ENCODE results near the gene FHOD3.

FHOD3 gene

GRCh38 chr18:36387310-36387709 is 89.8 kb downstream of the FHOD3 start:
- DNase-seq: no peak

GRCh38 chr18:36388310-36388709 is 90.8 kb downstream of the FHOD3 start:
- DNase-seq: no peak

DNA sequence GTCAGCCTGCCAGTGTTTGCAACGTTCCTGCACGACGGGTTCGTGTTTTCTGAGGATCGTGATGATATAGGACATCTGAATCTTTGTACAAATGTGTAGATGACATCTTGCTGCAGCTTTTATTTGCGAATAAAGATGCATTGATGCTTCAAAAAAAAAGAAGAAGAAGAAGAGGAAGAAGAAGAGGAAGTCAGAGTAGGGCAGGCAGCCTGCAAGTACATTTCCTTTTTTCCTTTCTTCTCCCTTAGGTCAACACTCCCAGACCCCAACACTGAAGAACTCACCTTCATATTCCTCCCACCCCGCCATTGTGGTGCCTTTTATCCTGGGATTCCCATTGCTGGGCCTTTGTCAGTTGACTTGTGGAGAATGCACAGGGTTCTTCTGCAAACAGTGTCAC is 91.5 kb downstream of the FHOD3 start:
- no peak for DNase-seq

DNA sequence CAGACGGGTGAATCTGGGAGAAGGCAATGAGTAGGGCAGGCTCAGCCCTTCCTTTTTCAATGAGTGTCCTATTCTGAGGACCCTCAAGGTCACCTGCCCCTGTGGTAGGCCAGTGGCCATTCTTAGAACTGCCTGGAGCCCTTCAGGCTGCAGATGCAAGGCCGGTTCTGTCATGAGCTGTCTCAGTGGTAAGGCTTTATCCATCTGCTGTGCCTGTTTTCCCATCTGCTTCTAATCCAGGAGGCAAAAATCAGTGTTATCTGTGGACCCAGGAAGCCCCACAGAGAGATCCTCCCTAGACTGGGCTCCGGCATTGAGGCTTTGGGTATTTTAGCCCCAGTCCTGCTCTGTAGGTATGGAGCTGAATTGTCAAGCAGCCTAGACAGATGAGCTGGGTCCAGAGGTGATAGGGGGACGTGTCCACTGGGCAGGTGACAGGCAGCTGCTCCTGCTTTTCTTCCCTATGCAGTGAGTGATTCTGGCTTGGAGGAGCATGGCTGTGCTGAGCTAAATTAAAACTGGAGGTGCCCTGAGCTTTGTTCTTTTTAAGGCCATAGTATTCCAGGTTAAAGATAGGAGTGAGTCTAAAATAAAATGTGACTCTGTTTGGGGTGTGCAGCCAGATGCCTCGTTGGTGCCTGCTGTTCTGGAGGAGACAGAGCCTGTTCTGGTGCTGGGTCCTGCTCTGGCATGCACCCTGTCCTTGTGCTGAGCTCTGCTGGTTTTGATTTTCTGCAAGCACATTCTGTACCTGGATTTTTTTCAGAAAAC is 92.5 kb downstream of the FHOD3 start:
- no peak for DNase-seq

DNA sequence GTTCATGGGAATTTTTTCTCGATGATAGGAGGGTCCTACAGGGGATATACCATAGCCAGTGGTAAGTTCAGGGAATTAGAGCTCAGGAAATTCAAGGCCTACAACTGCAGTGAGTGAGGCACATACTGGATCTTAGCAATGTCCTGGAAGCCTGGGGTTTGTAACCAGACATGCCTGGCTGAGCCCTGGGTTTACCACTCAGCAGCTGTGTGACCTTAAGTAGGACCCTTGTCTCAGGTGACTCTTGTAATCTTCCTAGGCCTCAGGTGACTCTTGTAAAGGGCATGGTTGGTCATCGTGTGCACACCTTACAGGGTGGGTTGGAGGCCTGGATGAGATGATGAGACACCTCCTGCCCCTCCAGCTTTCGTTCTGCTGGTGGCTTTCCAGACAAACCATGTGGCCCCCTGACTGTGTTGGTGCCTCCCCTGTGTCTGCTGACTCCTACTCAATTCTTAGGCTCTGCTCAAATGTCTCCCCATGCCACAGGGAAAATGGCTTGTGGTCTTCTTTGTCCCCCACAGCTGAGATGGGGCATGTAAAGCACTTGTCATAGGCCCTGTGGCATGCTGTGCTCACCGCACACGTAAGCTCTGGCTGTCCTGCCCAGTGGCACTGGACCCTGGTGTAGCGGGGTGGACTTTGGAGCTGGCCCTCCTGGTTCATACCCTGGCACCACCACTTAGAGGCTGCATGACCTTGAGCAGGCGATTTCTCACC is 94.1 kb downstream of the FHOD3 start:
- DNase-seq: no peak

DNA sequence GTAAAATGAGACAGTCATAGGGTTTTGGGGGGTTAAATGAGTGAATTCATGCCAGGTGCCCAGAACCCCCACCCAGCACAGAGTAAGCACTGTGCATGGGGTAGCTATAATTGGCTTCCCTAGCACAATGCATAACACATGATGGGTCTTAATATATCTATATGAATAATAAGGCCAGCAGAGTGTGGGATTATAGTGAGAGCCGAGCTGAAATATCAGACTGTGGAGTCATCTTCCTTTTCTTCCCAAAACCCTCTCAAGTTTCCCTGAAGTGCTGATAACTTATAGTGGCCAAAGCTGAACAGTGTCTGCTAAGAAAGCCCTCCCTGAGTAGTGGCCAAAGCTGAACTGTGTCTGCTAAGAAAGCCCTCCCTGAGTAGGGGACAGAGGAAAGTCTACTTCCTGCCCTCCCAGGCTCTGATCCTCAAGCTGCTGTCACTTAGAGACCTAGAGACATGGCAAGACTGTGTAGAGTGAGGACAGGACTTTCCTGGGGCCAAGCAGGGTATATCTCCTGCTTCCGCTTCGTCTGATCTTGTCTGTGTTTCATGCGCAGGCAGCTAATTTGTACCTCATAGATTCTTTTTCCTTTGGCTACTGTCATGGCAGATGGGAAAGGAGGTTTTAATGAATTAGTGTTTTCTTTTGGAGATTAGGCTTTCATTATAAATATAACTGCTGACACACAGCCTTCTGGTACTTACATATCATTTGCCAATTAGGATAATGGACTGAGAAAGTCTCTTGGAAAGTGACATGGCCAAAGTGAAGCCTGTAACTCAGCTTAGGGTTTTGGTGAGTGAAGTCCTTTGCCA is 94.9 kb downstream of the FHOD3 start:
- no peak for DNase-seq

GRCh38 chr18:36392979-36393287 is 95.4 kb downstream of the FHOD3 start:
- DNase-seq: no peak

- DNase-seq: no peak
Measured at GRCh38 chr18:36394486-36394885, 97.0 kb downstream of the FHOD3 start.

GRCh38 chr18:36396190-36396589 is 98.7 kb downstream of the FHOD3 start:
- DNase-seq: no peak

DNA sequence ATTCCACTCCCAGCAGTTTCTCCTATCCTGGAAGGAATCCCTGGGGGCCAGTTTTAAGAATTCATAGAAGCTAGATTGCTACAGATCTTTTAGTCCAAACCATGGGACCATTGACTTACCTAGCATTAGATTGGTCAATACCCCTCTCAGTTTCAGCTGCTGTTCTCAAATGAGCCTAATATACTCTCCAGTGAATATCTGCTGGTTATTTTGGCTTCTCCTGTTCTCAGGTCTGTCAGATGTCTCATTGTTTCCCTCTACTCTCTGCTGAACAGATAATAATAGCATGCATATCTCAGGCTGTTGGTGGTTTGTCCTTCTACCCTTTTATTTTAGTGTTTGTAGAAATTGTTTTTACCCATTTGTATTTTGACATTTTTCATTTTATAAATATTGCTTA is 99.5 kb downstream of the FHOD3 start:
- DNase-seq: no peak

- no peak for DNase-seq
Measured at GRCh38 chr18:36398419-36398818, 100.9 kb downstream of the FHOD3 start.

DNA sequence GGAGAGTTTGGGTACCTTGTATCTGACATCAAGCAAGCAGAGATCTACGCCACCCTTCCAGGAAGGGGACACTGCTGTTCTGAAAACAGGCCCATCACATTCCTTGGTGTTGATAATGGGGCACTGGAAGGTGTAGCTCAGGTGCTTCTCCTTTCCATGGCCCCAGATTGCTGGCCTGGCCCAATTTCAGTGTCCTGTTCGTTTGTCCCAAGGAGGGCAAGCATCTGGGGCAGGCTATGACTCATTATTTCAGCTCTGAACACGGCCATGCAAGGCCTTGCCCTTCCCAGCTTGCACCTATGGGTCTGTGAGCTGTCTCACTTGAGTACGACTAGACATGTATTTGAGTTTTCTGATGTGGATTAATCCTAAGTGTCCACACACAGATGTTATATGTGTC is 101.5 kb downstream of the FHOD3 start:
- no peak for DNase-seq

DNA sequence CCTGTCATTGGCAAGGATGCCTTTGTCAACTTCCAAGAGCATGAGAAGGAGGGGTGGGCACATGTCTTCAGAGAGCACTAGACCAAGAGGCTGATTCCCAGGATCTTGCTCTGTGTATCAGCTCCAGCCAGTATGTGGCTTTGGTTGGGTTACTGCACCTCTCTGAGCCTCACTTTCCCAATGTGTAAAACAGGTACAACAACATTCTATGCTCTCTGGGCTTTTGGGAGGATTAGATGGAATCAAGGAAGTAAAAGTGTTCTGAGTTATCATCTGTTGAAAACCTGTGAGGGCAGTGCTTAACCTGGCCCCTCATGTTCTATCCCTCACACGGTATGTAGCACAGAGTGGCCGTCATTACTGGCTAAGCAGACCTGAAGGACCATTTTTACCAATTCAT is 103.9 kb downstream of the FHOD3 start:
- no peak for DNase-seq

- no peak for DNase-seq
Measured at GRCh38 chr18:36402765-36403396, 105.4 kb downstream of the FHOD3 start.

- DNase-seq: no peak
Measured at GRCh38 chr18:36403896-36404820, 106.6 kb downstream of the FHOD3 start.

DNA sequence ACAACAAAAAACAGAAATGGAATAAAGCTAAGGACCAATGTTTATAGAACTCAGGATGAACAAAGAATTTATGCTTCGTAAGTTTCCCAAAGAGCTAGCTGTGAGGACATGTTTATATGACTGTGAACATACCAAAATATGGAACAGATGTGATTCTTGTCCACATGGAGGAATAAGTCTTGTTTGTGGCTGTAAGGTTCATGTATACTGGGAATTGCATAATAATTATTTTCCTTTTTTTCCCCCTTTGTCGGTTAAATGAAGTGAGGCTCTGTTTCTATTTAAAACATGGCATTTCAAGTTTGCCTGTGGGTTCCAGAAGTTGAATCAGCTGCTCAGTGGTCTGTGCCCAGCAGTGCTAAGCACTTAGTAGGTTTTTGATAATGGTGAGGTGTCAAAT is 108.1 kb downstream of the FHOD3 start:
- no peak for DNase-seq

DNA sequence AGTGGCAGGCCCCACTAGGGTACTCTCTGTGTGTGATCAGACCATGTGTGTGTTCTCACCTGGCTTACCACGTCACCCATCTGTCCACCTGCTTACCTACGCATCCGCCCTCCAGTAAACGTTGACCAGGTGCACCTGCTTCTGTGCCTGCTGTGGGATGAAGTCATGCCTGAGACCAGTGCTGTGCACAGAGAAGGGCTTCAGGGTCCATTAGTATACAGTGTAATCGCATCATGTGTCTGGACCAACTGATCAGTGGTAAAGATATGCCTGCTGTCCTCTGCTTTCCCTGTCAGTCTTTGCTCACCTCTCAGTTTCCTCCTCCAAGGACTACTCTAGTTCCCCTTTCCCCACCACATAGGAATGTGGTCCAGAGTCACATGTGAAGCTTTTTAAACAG is 109.3 kb downstream of the FHOD3 start:
- DNase-seq: no peak

DNA sequence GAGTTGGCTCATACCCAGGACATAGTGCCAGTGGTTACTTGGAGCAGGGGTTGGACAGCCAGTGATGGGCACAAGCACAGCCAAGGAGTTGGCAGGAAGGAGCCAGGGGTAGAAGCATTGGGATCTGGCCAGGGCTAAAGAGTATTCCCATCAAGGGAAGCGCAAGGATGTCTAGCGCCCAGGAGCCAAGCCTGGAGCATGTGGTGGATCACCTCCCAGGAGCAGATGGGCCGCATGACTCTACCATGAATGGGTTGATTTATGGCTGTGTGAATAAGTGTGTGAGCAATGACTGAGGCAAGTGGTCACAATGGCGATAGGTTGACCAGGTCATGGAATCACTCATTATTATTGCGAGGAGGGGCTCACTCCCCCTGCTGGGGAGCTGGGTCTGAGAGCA is 111.1 kb downstream of the FHOD3 start:
- DNase-seq: no peak

- no peak for DNase-seq
Measured at GRCh38 chr18:36409779-36410178, 112.3 kb downstream of the FHOD3 start.

- no peak for DNase-seq
Measured at GRCh38 chr18:36410346-36410745, 112.8 kb downstream of the FHOD3 start.

DNA sequence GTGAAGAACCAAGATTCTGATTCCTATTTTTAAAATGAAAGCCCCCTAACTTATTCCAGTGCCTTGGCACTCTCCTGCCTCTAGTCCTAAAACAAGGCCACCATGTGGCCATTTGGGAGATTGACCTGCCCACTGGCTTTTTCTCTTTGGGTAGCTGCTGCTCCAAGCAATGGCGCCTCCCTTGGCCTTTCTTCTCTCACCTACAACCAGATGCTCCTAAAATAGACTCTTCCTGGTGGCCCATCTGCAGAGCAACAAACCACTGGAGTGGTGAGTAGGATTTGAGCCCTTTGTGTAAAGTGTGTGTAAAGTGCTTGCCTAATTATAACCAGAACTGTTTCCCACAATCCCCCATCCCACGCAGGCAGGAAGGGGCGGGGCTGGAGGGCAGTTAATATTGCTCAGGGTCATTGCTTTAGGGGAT is 114.2 kb downstream of the FHOD3 start:
- no peak for DNase-seq

- no peak for DNase-seq
Measured at GRCh38 chr18:36412778-36413177, 115.3 kb downstream of the FHOD3 start.

Measured in activated naive CD4-positive, alpha-beta T cell treated with anti-CD3 and anti-CD28 coated beads, Interleukin-2, amount 50 U/mL, for 16 hours (primary cell).